NCI-H1105 treated with DMSO at 0.1 percent for 48 hours (cell line): ENCODE measurements around the gene KCNAB3.
"Not testable (repeated sequence)": the region's sequence is repeated elsewhere in the genome, so short reads cannot be mapped to it uniquely, and the experiment has no call there.

Experiments
- DNase-seq: peaks from one replicate; lab custom pipeline; 2025; lab: John Stamatoyannopoulos, UW

The KCNAB3 gene

GRCh38 chr17:7929158-7930023, at the start of gene KCNAB3:
Gene KCNAB3 (minus strand): TSS chr17:7929856. CDS start chr17:7929435, 421 bp downstream.
- DNase-seq, result no peak

GRCh38 chr17:7977805-7978204, 48.1 kb upstream of the KCNAB3 start:
- DNase-seq, result no peak

GRCh38 chr17:7977039-7977438, 47.4 kb upstream of the KCNAB3 start:
- no peak for DNase-seq

- no peak for DNase-seq
These were observed 45.0 kb upstream of the KCNAB3 start for GRCh38 chr17:7974638-7975131.

GRCh38 chr17:7972131-7972785, 42.6 kb upstream of the KCNAB3 start:
- no peak for DNase-seq

- no peak for DNase-seq
These were observed 42.0 kb upstream of the KCNAB3 start for GRCh38 chr17:7971651-7972050.

GRCh38 chr17:7969433-7969832, 39.8 kb upstream of the KCNAB3 start:
- DNase-seq, result no peak

GRCh38 chr17:7967751-7968150, 38.1 kb upstream of the KCNAB3 start:
- DNase-seq, result no peak

- no peak for DNase-seq
These were observed 31.8 kb upstream of the KCNAB3 start for GRCh38 chr17:7961421-7961820.

- DNase-seq, result no peak
These were observed 30.0 kb upstream of the KCNAB3 start for GRCh38 chr17:7959503-7960253.

GRCh38 chr17:7956228-7956965, 26.7 kb upstream of the KCNAB3 start:
- no peak for DNase-seq

GRCh38 chr17:7955414-7956227, 26.0 kb upstream of the KCNAB3 start:
- DNase-seq, result no peak

- not testable (repeated sequence) for DNase-seq
These were observed 23.6 kb upstream of the KCNAB3 start for GRCh38 chr17:7953266-7953665.

- DNase-seq, result no peak
These were observed 21.6 kb upstream of the KCNAB3 start for GRCh38 chr17:7951143-7951792.

GRCh38 chr17:7950578-7950977, 20.9 kb upstream of the KCNAB3 start:
- DNase-seq, result no peak

GRCh38 chr17:7947651-7948050, 18.0 kb upstream of the KCNAB3 start:
- DNase-seq, result no peak

- DNase-seq, result no peak
These were observed 16.8 kb upstream of the KCNAB3 start for GRCh38 chr17:7946441-7946840.

GRCh38 chr17:7945651-7946050, 16.0 kb upstream of the KCNAB3 start:
- no peak for DNase-seq

- DNase-seq, result no peak
These were observed 14.7 kb upstream of the KCNAB3 start for GRCh38 chr17:7944326-7944725.

GRCh38 chr17:7943291-7943690, 13.6 kb upstream of the KCNAB3 start:
- DNase-seq, result no peak
